ENCODE results near the gene BABAM1. TPM values are rescaled to one million over a fixed set of nuclear protein-coding genes. Genes with fewer than 3 reads are reported as not detected.

Gene BABAM1
- total and polyA plus RNA-seq, 7 donors = 71.4 to 101 (median 90.0) TPM

- Histone ChIP-seq H3K9me3 (no peaks in the 10 kb centered on the region), H3K4me1 (peaks cover 0 to 25% (median 20%) of the 10 kb centered on the region in 4 donors), H3K27ac (no peak overlapping the region), H3K4me3 (no peak overlapping the region), H3K27me3 (peaks cover 11 to 15% (median 15%) of the 10 kb centered on the region in 3 donors), H3K36me3 (no peaks in the 10 kb centered on the region)
- intact Hi-C loops (cut with DNase I) = no loop called here
- DNase-seq = no peak
- no peak for TF ChIP-seq EP300 (IDR thresholded peaks at IDR 0.05)
- TF ChIP-seq POLR2AphosphoS5 (IDR thresholded peaks at IDR 0.05) = no peak
- TF ChIP-seq CTCF (IDR thresholded peaks at IDR 0.05) = no peak
- no peak for TF ChIP-seq POLR2A (IDR thresholded peaks at IDR 0.05)
- WGBS, 2 donors = 90 to 91% methylated on average over 18 of the region's 18 CpGs
These were observed 18.3 kb downstream of the BABAM1 start for GRCh38 chr19:17285415-17286135.

- no peaks in the 10 kb centered on the region for H3K9me3 ChIP-seq
- H3K27me3 ChIP-seq = peaks cover 11 to 13% (median 12%) of the 10 kb centered on the region in 3 donors
- peaks cover 0 to 24% (median 20%) of the 10 kb centered on the region in 4 donors for H3K4me1 ChIP-seq
- H3K27ac ChIP-seq = no peak overlapping the region
- intact Hi-C loops (cut with DNase I) = no loop called here
- 93% methylated on average over 11 of the region's 11 CpGs for WGBS, 2 donors
- no peak for DNase-seq
- no peak overlapping the region for H3K4me3 ChIP-seq
- TF ChIP-seq CTCF (IDR thresholded peaks at IDR 0.05) (no peak), EP300 (IDR thresholded peaks at IDR 0.05) (no peak), POLR2A (IDR thresholded peaks at IDR 0.05) (no peak), POLR2AphosphoS5 (IDR thresholded peaks at IDR 0.05) (no peak)
- H3K36me3 ChIP-seq = no peaks in the 10 kb centered on the region
These were observed 19.0 kb downstream of the BABAM1 start for GRCh38 chr19:17286263-17286662.

- 59 to 84% methylated on average over 9 of the region's 9 CpGs for WGBS, 2 donors
- H3K9me3 ChIP-seq = no peaks in the 10 kb centered on the region
- peaks cover 0 to 19% (median 15%) of the 10 kb centered on the region in 4 donors for H3K4me1 ChIP-seq
- intact Hi-C loops (cut with DNase I) = no loop called here
- H3K27me3 ChIP-seq = peaks cover 7 to 8% (median 7%) of the 10 kb centered on the region in 3 donors
- no peak overlapping the region for H3K4me3 ChIP-seq
- no peak for DNase-seq
- no peak overlapping the region for H3K27ac ChIP-seq
- TF ChIP-seq EP300 (IDR thresholded peaks at IDR 0.05) (no peak), POLR2A (IDR thresholded peaks at IDR 0.05) (no peak), POLR2AphosphoS5 (IDR thresholded peaks at IDR 0.05) (no peak), CTCF (IDR thresholded peaks at IDR 0.05) (no peak)
- no peaks in the 10 kb centered on the region for H3K36me3 ChIP-seq
These were observed 19.5 kb downstream of the BABAM1 start for GRCh38 chr19:17286752-17287151.

- TF ChIP-seq POLR2A (IDR thresholded peaks at IDR 0.05) (no peak), EP300 (IDR thresholded peaks at IDR 0.05) (no peak), CTCF (IDR thresholded peaks at IDR 0.05) (no peak)
These were observed 22.2 kb downstream of the BABAM1 start for GRCh38 chr19:17289489-17289888.

More at GRCh38 chr19:17289489-17289888, 22.2 kb downstream of the BABAM1 start:
- WGBS, 2 donors = 13 to 14% methylated on average over 22 of the region's 22 CpGs
- Histone ChIP-seq H3K4me3 (peak overlapping the region in 1 of 4 donors; percentile 15), H3K4me1 (peaks cover 0 to 20% (median 14%) of the 10 kb centered on the region in 4 donors), H3K9me3 (no peaks in the 10 kb centered on the region), H3K36me3 (peaks cover 0 to 5% (median 2%) of the 10 kb centered on the region in 4 donors), H3K27ac (no peak overlapping the region), H3K27me3 (no peaks in the 10 kb centered on the region)
- DNase-seq = peak; percentile 77
- intact Hi-C loops (cut with DNase I) = no loop called here
